Subcutaneous preadipocyte (primary cell): ENCODE data around the gene SLC16A6. TPM values are rescaled to one million over a fixed set of nuclear protein-coding genes. Genes with fewer than 3 reads are reported as not detected.

Source experiments
- total RNA-seq: library from RNA; depleted of rRNA; stranded (reverse); fragments of >200 nt; gene quantifications from 2 replicates; pipeline ENCODE4 v1.2.3, GENCODE V29; 2012

The SLC16A6 gene, protein sequence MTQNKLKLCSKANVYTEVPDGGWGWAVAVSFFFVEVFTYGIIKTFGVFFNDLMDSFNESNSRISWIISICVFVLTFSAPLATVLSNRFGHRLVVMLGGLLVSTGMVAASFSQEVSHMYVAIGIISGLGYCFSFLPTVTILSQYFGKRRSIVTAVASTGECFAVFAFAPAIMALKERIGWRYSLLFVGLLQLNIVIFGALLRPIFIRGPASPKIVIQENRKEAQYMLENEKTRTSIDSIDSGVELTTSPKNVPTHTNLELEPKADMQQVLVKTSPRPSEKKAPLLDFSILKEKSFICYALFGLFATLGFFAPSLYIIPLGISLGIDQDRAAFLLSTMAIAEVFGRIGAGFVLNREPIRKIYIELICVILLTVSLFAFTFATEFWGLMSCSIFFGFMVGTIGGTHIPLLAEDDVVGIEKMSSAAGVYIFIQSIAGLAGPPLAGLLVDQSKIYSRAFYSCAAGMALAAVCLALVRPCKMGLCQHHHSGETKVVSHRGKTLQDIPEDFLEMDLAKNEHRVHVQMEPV
- 0.73 and 1.4 TPM in 2 replicates for total RNA-seq

DNA sequence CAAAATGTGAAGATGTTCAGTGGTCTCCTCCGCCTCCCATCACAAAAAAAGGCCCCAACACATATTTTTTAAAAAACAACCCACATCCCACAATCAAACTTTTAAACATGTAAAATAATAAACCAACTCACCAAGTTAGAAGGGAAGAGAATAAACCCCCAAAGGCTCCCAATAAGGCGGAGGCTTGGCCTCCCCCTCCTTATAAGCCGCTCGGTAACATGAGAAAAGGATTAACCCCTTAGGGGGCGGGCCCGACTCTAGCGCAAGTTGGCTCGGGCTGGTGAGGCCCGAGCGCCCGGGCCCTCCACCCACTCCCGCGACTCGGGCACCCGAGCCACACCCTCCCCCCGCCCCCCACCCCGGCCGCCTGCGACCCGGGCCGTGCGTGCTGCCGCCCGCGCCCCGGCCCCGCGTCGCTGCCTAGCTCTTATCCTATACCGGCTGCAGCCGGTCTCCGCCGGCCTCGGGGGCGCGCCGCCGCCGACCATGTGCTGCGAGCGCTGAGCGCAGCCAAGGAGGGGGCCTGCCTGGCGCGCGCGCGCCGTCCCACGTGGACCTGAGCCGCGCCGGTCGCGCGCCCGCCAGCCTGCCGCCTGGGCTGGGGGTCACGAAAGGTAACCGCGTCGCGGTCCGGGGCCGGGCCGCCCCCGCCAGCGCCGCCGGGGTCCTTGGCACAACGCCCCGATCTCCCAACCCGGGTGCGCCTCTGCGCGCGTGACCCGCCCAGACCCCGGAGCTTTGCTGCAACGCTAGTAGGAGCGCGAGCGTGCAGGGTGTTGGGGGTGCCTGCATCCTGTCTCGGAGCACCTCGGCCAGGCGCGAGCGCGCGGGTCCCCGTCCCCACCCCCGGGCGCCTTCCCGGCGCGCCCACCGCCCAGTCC is at the start of gene SLC16A6, which contains the start of gene ARSG:
SLC16A6 (minus strand) TSS at position 173 of the 881 bp plus-strand sequence. CDS start 12,807 bp downstream, outside the sequence.
ARSG (plus strand) TSS at position 541 of the 881 bp plus-strand sequence. CDS start 15,999 bp downstream, outside the sequence.

DNA sequence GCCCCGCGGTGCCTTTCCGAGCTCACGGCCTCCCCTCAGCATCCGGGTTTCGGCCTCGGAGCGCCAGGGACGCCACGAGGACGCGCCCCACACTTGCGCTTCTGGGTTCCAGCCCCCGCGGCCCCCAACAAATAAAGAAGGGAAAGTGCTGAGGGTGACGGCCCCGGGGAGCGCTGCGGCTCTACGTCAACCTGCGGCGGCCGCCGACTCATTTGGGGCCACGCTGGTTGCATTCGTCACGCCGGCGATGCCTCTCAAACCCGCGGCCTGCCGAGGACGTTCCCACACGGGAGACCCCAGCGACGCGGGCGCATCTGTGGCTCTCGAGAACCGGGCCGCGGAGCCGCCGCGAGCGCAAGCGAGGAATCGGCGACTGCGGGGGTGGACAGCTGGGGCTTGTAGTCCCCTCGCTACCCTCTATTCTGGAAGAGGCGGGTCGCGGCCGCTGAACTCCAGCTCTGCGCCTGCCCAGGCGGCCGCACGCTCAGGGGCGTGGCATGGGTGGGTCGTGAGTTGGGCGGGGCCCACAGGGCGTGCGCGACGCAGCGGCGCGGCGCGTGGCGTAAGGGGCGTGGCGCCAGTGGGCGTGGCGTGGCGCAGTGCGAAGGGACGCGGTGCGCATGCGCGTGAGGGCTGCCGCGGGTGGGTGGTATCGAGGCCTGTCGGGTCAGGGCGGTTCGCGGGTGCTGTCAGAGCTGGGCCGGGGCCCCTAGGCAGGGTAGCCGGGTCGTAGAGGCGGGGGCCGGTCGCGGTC is 43.3 kb downstream of the SLC16A6 start, which contains the start of gene AMZ2:
AMZ2 (plus strand) TSS at position 599 of the 754 bp plus-strand sequence. CDS start 2,145 bp downstream, outside the sequence.

Other genes with a start within 250 kb of the SLC16A6 start
- 78.2 and 83.4 TPM in 2 replicates for gene AMZ2, start 43.1 kb downstream of the SLC16A6 start, total RNA-seq
- gene ARSG, start 368 bp upstream of the SLC16A6 start, total RNA-seq, result 1.8 and 3.5 TPM in 2 replicates
- 140 and 158 TPM in 2 replicates for gene WIPI1, start 166.4 kb upstream of the SLC16A6 start, total RNA-seq
- 158 and 199 TPM in 2 replicates for gene PRKAR1A, start 221.3 kb upstream of the SLC16A6 start, total RNA-seq